GM23248 (cell line): Measurements from ENCODE around the gene AIF1. TPM values are rescaled to one million over a fixed set of nuclear protein-coding genes. Genes with fewer than 3 reads are reported as not detected.

ENCODE experiments used
- DNase-seq: peaks from one replicate; pipeline ENCODE4 v3.0.0-alpha.2; 2015
- H2AFZ ChIP-seq: fragments of 200-600 bp; sonication (generic); 2 replicates; pipeline ENCODE4 v1.6.1; 2016; ENCODE audit warnings: antibody characterized with exemption
- H3F3A ChIP-seq: fragments of 200-600 bp; sonication (generic); 2 replicates; pipeline ENCODE4 v1.6.1; 2016; ENCODE audit warnings: mild to moderate bottlenecking, antibody characterized with exemption, mixed run types; ENCODE audit not compliant: insufficient read depth
- H3K27ac ChIP-seq: fragments of 200-600 bp; sonication (generic); 2 replicates; pipeline ENCODE4 v1.5.1; 2016; ENCODE audit warnings: mild to moderate bottlenecking
- H3K27me3 ChIP-seq: fragments of 200-600 bp; sonication (generic); replicated peaks from 2 replicates; pipeline ENCODE4 v1.6.1; 2016; ENCODE audit warnings: mild to moderate bottlenecking; ENCODE audit not compliant: insufficient read depth
- H3K36me3 ChIP-seq: fragments of 200-600 bp; sonication (generic); 2 replicates; pipeline ENCODE4 v1.6.1; 2016; ENCODE audit warnings: low read depth, mild to moderate bottlenecking
- H3K4me1 ChIP-seq: fragments of 200-600 bp; sonication (generic); 2 replicates; pipeline ENCODE4 v1.6.1; 2016; ENCODE audit warnings: mild to moderate bottlenecking; ENCODE audit not compliant: insufficient read depth
- H3K4me2 ChIP-seq: fragments of 200-600 bp; sonication (generic); one replicate; pipeline ENCODE4 v1.6.1; 2016; ENCODE audit warnings: mild to moderate bottlenecking; ENCODE audit not compliant: unreplicated experiment
- H3K4me3 ChIP-seq: fragments of 200-600 bp; sonication (generic); 2 replicates; pipeline ENCODE4 v1.5.1; 2016; ENCODE audit warnings: mild to moderate bottlenecking
- H3K79me2 ChIP-seq: fragments of 200-600 bp; sonication (generic); 2 replicates; pipeline ENCODE4 v1.6.1; 2016; ENCODE audit warnings: mild to moderate bottlenecking; ENCODE audit not compliant: insufficient read depth
- H3K9ac ChIP-seq: fragments of 200-600 bp; sonication (generic); 2 replicates; pipeline ENCODE4 v1.6.1; 2016; ENCODE audit warnings: mild to moderate bottlenecking
- H3K9me2 ChIP-seq: fragments of 200-600 bp; sonication (generic); 2 replicates; pipeline ENCODE4 v1.6.1; 2016; ENCODE audit warnings: mixed run types, mild to moderate bottlenecking, moderate library complexity; ENCODE audit not compliant: insufficient read depth
- H3K9me3 ChIP-seq: fragments of 200-600 bp; sonication (generic); one replicate; pipeline ENCODE4 v1.6.1; 2017; ENCODE audit warnings: low read depth
- H4K20me1 ChIP-seq: fragments of 200-600 bp; sonication (generic); 2 replicates; pipeline ENCODE4 v1.6.0; 2016; ENCODE audit not compliant: insufficient read depth
- EZH2 ChIP-seq: fragments of 200-600 bp; sonication (generic); IDR thresholded peaks from 2 replicates; pipeline ENCODE4 v1.6.1; 2018; ENCODE audit warnings: antibody characterized with exemption, mild to moderate bottlenecking; ENCODE audit not compliant: insufficient read depth, poor library complexity, severe bottlenecking
- EZH2phosphoT487 ChIP-seq: fragments of 200-600 bp; sonication (generic); IDR thresholded peaks from 2 replicates; pipeline ENCODE4 v1.6.1; 2018; ENCODE audit warnings: antibody characterized with exemption, moderate library complexity, mild to moderate bottlenecking, low read depth; ENCODE audit not compliant: insufficient read depth
- WGBS, 2 experiments: methylation state at CpG; one replicate each; pipeline ENCODE4 v1.1.6; 2015 to 2017; ENCODE audit warnings: low lambda C conversion rate in 2 of 2, low coverage in 1 of 2; ENCODE audit errors: missing lambda C conversion rate in 2 of 2; 5-methylcytosine and 5-hydroxymethylcytosine counted together
- in situ Hi-C: fragments of 300-500 bp; cut with MboI; formaldehyde crosslinking; loops from 2 replicates; pipeline ENCODE4 v1.15.0; 2020
- polyA plus RNA-seq: library from polyadenylated mRNA; unstranded; fragments of >200 nt; fragmentation: Nextera tagmentation; extraction: Ambion mirVana; gene quantifications from 2 replicates; pipeline ENCODE4 v1.2.1, GENCODE V29; 2016
- total RNA-seq: library from RNA; depleted of rRNA; stranded (reverse); fragments of >200 nt; shearing (Covaris generic); gene quantifications from 2 replicates; pipeline ENCODE4 v1.2.3, GENCODE V29; 2014

The AIF1 gene
- total and polyA plus RNA-seq, 2 experiments from 2014 or later: not detected

DNA sequence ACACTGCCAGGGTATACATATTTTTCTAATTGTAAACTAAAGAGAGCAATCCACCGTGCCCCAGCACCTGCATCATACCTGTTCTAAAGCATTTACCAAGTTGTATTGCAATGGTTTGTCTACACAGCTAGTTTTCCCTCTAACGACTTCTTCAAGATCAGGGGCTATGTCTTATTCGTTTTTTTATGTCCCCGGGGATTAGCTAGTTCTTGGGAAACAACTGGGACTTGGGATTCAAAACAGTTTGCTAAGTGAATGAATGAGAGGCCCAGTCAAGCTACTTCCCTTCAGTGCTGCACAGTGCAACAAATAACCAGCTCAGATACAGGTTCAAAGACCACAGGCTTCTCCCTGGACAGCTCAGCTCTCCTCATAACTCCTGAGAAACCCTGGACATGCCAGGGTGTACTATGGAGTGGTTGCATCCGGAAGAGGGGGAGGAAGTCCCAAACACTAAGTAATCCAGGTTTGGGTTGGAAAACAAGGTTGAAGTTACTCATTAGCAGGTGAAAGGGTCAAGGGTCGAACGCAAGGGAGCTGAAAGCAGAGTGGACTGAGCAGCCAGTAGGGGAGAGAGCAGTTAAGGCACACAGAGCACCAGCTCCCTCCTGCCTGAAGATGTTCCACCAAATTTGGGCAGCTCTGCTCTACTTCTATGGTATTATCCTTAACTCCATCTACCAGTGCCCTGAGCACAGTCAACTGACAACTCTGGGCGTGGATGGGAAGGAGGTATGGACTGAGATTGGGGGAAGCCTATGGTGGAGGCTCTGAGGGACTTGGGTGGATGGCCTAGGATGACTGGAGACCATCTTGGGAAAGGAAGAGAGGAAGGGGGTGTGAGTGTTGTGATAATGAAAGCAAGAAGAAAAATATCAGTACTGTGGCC, 40.6 kb downstream of the AIF1 start, which contains the start of gene APOM:
Gene APOM, plus strand, starts transcription at position 546 of the 889 bp plus-strand sequence. Its CDS starts 73 bp downstream, at position 619.
- no peak within 1 kb of the TSS for H3K4me3 ChIP-seq
- in situ Hi-C loops: no loop called here
- no peak within 1 kb of the TSS for H3K27ac ChIP-seq
- no peaks in the 10 kb centered on the region for H3K27me3 ChIP-seq
- H4K20me1 ChIP-seq: no peaks in the 10 kb centered on the region
- DNase-seq: no peak
- H3K9me2 ChIP-seq: no peaks in the 10 kb centered on the region
- H3F3A ChIP-seq: peaks cover 8% of the 10 kb centered on the region
- no peak within 1 kb of the TSS for H3K9ac ChIP-seq
- H3K79me2 ChIP-seq: peaks cover 87% of the 10 kb centered on the region
- no peak within 1 kb of the TSS for H3K4me2 ChIP-seq
- H3K4me1 ChIP-seq: peaks cover 25% of the 10 kb centered on the region
- TF ChIP-seq EZH2phosphoT487 (no peak), EZH2 (no peak)
- WGBS, 2 experiments: 89 to 90% methylated on average over 8 of the region's 8 CpGs
- no peak within 1 kb of the TSS for H2AFZ ChIP-seq
- no peaks in the 10 kb centered on the region for H3K36me3 ChIP-seq
- no peaks in the 10 kb centered on the region for H3K9me3 ChIP-seq

- Histone ChIP-seq H3K9ac (no peak overlapping the region), H3K27me3 (no peaks in the 10 kb centered on the region), H3K9me2 (no peaks in the 10 kb centered on the region), H3K4me1 (peaks cover 21% of the 10 kb centered on the region), H3K4me2 (no peak overlapping the region), H3F3A (peaks cover 20% of the 10 kb centered on the region), H3K79me2 (peaks cover 92% of the 10 kb centered on the region), H3K9me3 (no peaks in the 10 kb centered on the region), H3K36me3 (no peaks in the 10 kb centered on the region), H4K20me1 (no peaks in the 10 kb centered on the region), H2AFZ (no peak overlapping the region), H3K27ac (no peak overlapping the region), H3K4me3 (0 out of 2 replicates have a peak overlapping the region, but pooled peaks have one; percentile 12)
- in situ Hi-C loops: no loop called here
- 54 to 63% methylated on average over 6 of the region's 6 CpGs for WGBS, 2 experiments
- DNase-seq: peak; percentile 44
- TF ChIP-seq EZH2phosphoT487: no peak
- TF ChIP-seq EZH2: no peak
Observed at GRCh38 chr6:31657406-31658157, 42.5 kb downstream of the AIF1 start.

- H3K36me3 ChIP-seq: no peaks in the 10 kb centered on the region
- no peak overlapping the region for H2AFZ ChIP-seq
- no peak for DNase-seq
- H3K27me3 ChIP-seq: no peaks in the 10 kb centered on the region
- H3K9ac ChIP-seq: 0 out of 2 replicates have a peak overlapping the region, but pooled peaks have one; percentile 12
- no peaks in the 10 kb centered on the region for H3K9me3 ChIP-seq
- peaks cover 20% of the 10 kb centered on the region for H3F3A ChIP-seq
- H4K20me1 ChIP-seq: no peaks in the 10 kb centered on the region
- TF ChIP-seq EZH2phosphoT487 (no peak), EZH2 (no peak)
- 68 to 69% methylated on average over 4 of the region's 4 CpGs for whole genome bisulfite sequencing, 2 experiments
- peak overlapping the region; percentile 91; the same call in 1 of the 2 replicates for H3K4me3 ChIP-seq
- no peaks in the 10 kb centered on the region for H3K9me2 ChIP-seq
- in situ Hi-C loops: no loop called here
- no peak overlapping the region for H3K4me2 ChIP-seq
- H3K79me2 ChIP-seq: peaks cover 97% of the 10 kb centered on the region
- peaks cover 23% of the 10 kb centered on the region for H3K4me1 ChIP-seq
- H3K27ac ChIP-seq: no peak overlapping the region
Observed at GRCh38 chr6:31658158-31658688, 43.2 kb downstream of the AIF1 start.

DNA sequence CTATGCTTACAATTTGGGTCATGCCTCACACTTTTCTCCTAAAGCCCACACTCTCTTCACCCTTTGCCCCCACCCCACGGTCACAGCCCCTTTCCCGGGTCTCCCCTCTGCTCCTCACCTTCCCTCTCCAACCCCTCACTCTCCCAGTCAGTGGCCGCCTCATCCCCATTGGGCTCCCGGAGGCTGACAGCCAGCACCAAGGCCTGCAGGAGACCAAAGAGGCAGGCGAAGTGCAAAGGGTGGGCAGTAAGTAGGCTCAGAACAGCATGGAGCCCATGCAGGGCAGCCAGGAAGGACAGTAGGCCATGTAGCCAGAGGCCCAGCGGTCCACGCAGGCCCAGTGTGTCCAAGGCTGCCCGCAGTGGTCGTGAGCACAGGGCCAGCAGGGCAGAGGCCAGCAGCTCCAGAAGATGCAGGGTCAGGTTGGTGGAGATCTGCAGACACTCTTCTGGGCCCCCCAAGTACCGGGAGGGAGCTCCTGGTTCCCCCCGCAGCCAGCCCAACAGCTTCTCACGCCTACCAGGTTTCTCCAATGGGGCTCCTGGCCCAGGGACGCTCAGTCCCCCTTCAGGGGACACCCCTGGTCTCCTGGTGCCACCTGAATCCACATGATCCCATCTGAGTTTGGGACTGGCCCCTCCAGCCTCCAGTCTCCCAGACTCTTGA, 44.1 kb downstream of the AIF1 start:
- H4K20me1 ChIP-seq: no peaks in the 10 kb centered on the region
- no peak overlapping the region for H2AFZ ChIP-seq
- no peaks in the 10 kb centered on the region for H3K9me3 ChIP-seq
- peaks cover 21% of the 10 kb centered on the region for H3F3A ChIP-seq
- no peak for DNase-seq
- no peak overlapping the region for H3K27ac ChIP-seq
- no peaks in the 10 kb centered on the region for H3K27me3 ChIP-seq
- 88 to 96% methylated on average over 10 to 13 of the region's 13 CpGs for WGBS, 2 experiments
- H3K79me2 ChIP-seq: peaks cover 97% of the 10 kb centered on the region
- H3K4me3 ChIP-seq: peak overlapping the region; percentile 91
- H3K9me2 ChIP-seq: no peaks in the 10 kb centered on the region
- H3K4me2 ChIP-seq: peak overlapping the region; percentile 97
- H3K36me3 ChIP-seq: no peaks in the 10 kb centered on the region
- peak overlapping the region; percentile 88; the same call in 1 of the 2 replicates for H3K9ac ChIP-seq
- H3K4me1 ChIP-seq: peaks cover 24% of the 10 kb centered on the region
- in situ Hi-C loops: no loop called here
- no peak for TF ChIP-seq EZH2phosphoT487
